ENCODE data around the gene MAP2.

Gene MAP2

DNA sequence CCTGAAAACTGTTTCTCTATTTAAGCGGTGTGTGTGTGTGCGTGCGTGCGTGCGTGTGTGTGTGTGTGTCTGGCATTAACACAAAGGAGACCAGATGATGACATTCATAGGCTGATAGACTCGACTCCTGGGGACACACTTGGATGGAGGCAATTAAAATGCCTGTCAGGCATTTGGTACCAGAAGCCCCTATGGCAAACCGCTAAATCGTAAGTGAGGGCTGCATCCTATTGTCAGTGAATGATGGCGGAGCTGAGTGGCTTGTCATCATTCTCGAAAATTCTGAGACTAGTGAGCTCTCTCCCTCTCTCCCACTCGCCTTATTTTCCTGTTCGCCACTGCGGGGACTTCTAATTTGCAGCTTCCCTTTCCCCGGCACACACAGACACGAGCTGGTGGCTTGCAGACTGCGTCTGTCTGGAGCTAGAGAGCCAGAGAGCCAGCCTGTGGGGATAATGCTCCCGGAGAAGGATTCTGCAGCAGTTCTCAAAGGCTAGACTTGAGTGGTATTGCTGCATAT lies 155.4 kb downstream of the MAP2 start:
- H3K4me3 ChIP-seq (ENCODE audit: control insufficient read depth in 1 of 7, extremely low read depth in 1 of 7, insufficient read depth in 4 of 7, low read depth in 2 of 7, low read length in 6 of 7): peak overlapping the region in 6 of 7 experiments; percentile 20 to 77 (median 54)
- no peaks in the 10 kb centered on the region for H3K36me3 ChIP-seq (ENCODE audit: control insufficient read depth in 4 of 4, insufficient read depth in 4 of 4, low read length in 3 of 4)
- H3K27me3 ChIP-seq (replicated peaks in 2 of 5; ENCODE audit: control insufficient read depth in 4 of 5, insufficient read depth in 5 of 5, low read length in 4 of 5): peaks cover 0 to 4% (median 0%) of the 10 kb centered on the region in 5 experiments
- ChIA-PET POLR2A (no interaction called here), CTCF (interaction anchor here (0.9 to 4.3 kb wide), 4 partner anchors 11 to 1174 kb away, joined by 3 to 33 read pairs (median 4); no protein-coding TSS in a partner anchor)
- no peak overlapping the region for H3K27ac ChIP-seq (ENCODE audit: insufficient read depth in 1 of 2, low read depth in 1 of 2, low read length in 2 of 2, poor library complexity in 1 of 2, severe bottlenecking in 2 of 2)
- peak in 2 of 3 donors; percentile 29 to 36 for DNase-seq
- H3K9me3 ChIP-seq (ENCODE audit: control extremely low read depth in 1 of 5, control insufficient read depth in 4 of 5, insufficient read depth in 2 of 5, low read depth in 1 of 5, low read length in 4 of 5): no peaks in the 10 kb centered on the region
- WGBS (ENCODE audit: insufficient coverage): 12% methylated on average over 13 of the region's 17 CpGs
- H3K4me1 ChIP-seq (ENCODE audit: control extremely low read depth in 1 of 4, control insufficient read depth in 4 of 4, insufficient read depth in 4 of 4, low read length in 3 of 4): peaks cover 0 to 5% (median 2%) of the 10 kb centered on the region in 4 experiments

DNA sequence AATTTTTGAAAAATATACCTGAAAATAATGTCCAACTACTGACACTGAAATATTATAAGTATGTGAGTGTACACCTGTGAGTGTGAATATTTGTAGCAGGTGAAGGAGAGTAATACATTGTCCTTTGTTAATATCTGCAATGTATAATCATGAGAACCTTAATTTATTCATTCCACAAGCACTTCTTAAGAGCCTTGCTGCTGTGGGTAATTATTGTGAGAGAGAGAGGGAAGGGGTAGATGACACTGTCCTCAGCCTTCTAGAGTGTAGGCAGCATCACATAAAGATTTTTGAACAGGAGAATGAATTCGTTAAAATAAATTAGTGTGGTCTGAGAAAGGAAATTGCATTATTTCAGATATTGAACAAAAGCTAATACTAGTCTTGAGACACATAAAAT lies 157.2 kb downstream of the MAP2 start:
- ChIA-PET POLR2A (no interaction called here), CTCF (no interaction called here)
- Histone ChIP-seq H3K9me3 (ENCODE audit: control extremely low read depth in 1 of 5, control insufficient read depth in 4 of 5, insufficient read depth in 2 of 5, low read depth in 1 of 5, low read length in 4 of 5) (no peaks in the 10 kb centered on the region), H3K36me3 (ENCODE audit: control insufficient read depth in 4 of 4, insufficient read depth in 4 of 4, low read length in 3 of 4) (no peaks in the 10 kb centered on the region), H3K27me3 (replicated peaks in 2 of 5; ENCODE audit: control insufficient read depth in 4 of 5, insufficient read depth in 5 of 5, low read length in 4 of 5) (peaks cover 0 to 4% (median 2%) of the 10 kb centered on the region in 5 experiments), H3K27ac (ENCODE audit: insufficient read depth in 1 of 2, low read depth in 1 of 2, low read length in 2 of 2, poor library complexity in 1 of 2, severe bottlenecking in 2 of 2) (no peak overlapping the region), H3K4me1 (ENCODE audit: control extremely low read depth in 1 of 4, control insufficient read depth in 4 of 4, insufficient read depth in 4 of 4, low read length in 3 of 4) (peaks cover 0 to 5% (median 2%) of the 10 kb centered on the region in 4 experiments), H3K4me3 (ENCODE audit: control insufficient read depth in 1 of 7, extremely low read depth in 1 of 7, insufficient read depth in 4 of 7, low read depth in 2 of 7, low read length in 6 of 7) (no peak overlapping the region)
- WGBS (ENCODE audit: insufficient coverage): 83% methylated on average over 1 of the region's 1 CpG
- no peak for DNase-seq

DNA sequence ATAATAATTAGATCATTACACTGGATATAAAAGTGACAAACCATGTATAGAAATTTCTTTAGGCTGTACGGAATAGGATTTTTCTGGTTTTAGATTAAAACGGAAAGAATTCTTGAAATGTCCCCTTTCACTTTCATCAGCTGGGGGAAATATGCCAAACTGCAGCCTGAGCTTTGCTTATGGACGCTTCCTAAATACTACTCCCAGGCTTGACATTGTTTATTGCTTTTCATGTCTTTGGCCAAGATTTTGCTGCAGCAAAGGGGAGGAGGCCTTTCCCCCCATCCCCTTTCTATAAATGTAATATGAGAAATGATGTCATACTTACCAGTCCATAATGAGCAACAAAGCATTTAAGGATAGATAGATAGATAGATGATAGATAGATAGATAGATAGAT lies 158.4 kb downstream of the MAP2 start:
- ChIA-PET POLR2A (no interaction called here), CTCF (no interaction called here)
- Histone ChIP-seq H3K9me3 (ENCODE audit: control extremely low read depth in 1 of 5, control insufficient read depth in 4 of 5, insufficient read depth in 2 of 5, low read depth in 1 of 5, low read length in 4 of 5) (no peaks in the 10 kb centered on the region), H3K36me3 (ENCODE audit: control insufficient read depth in 4 of 4, insufficient read depth in 4 of 4, low read length in 3 of 4) (no peaks in the 10 kb centered on the region), H3K4me1 (ENCODE audit: control extremely low read depth in 1 of 4, control insufficient read depth in 4 of 4, insufficient read depth in 4 of 4, low read length in 3 of 4) (peaks cover 0 to 5% (median 2%) of the 10 kb centered on the region in 4 experiments), H3K4me3 (ENCODE audit: control insufficient read depth in 1 of 7, extremely low read depth in 1 of 7, insufficient read depth in 4 of 7, low read depth in 2 of 7, low read length in 6 of 7) (no peak overlapping the region), H3K27ac (ENCODE audit: insufficient read depth in 1 of 2, low read depth in 1 of 2, low read length in 2 of 2, poor library complexity in 1 of 2, severe bottlenecking in 2 of 2) (no peak overlapping the region), H3K27me3 (replicated peaks in 2 of 5; ENCODE audit: control insufficient read depth in 4 of 5, insufficient read depth in 5 of 5, low read length in 4 of 5) (peaks cover 0 to 4% (median 2%) of the 10 kb centered on the region in 5 experiments)
- no peak for DNase-seq
- WGBS (ENCODE audit: insufficient coverage): 71% methylated on average over 1 of the region's 3 CpGs

DNA sequence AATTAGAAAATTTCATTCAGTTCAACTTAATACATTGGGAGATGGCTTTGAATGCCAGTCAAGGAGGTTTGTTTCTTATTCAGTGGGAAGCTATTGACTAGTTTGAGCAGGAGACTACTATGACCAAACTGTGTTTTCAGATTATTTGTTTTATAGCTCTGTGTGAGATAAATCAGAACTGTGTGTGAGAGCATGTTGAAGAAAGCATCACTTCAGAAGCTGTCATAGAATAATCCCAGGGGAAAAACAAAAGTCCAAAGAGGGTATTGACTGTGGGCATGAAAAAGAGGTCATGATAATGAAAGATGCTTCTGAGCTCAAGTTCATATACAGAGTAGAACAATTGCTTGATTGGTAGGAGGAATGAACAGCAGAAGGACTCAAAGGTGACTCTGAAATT lies 160.6 kb downstream of the MAP2 start:
- CTCF ChIA-PET: no interaction called here
- Histone ChIP-seq H3K4me1 (ENCODE audit: control extremely low read depth in 1 of 4, control insufficient read depth in 4 of 4, insufficient read depth in 4 of 4, low read length in 3 of 4) (peaks cover 0 to under 1% (median under 1%) of the 10 kb centered on the region in 4 experiments), H3K36me3 (ENCODE audit: control insufficient read depth in 4 of 4, insufficient read depth in 4 of 4, low read length in 3 of 4) (no peaks in the 10 kb centered on the region), H3K27me3 (replicated peaks in 2 of 5; ENCODE audit: control insufficient read depth in 4 of 5, insufficient read depth in 5 of 5, low read length in 4 of 5) (peaks cover 0 to 2% (median 0%) of the 10 kb centered on the region in 5 experiments), H3K27ac (ENCODE audit: insufficient read depth in 1 of 2, low read depth in 1 of 2, low read length in 2 of 2, poor library complexity in 1 of 2, severe bottlenecking in 2 of 2) (no peak overlapping the region), H3K4me3 (ENCODE audit: control insufficient read depth in 1 of 7, extremely low read depth in 1 of 7, insufficient read depth in 4 of 7, low read depth in 2 of 7, low read length in 6 of 7) (no peak overlapping the region), H3K9me3 (ENCODE audit: control extremely low read depth in 1 of 5, control insufficient read depth in 4 of 5, insufficient read depth in 2 of 5, low read depth in 1 of 5, low read length in 4 of 5) (no peaks in the 10 kb centered on the region)
- POLR2A ChIA-PET: no interaction called here
- DNase-seq: no peak

DNA sequence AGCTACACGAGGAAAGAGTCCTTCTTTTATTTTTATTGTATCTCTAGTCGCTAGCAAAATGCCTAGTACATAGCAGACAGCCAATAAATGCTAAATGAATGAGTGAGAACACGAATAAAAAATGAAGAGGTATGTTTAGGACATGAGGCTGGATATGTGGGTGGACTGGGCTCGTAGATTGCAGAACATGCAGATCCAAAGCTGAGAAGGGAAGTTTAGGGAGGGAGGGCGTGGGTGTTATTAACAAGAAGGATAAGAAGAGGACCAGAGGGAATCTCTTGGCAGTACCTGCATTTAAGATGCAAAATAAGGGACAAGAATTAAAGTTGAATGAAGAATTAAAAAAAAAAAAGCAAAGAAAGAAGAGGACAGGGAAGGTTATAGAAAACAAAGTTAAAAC lies 161.1 kb downstream of the MAP2 start:
- H3K4me3 ChIP-seq (ENCODE audit: control insufficient read depth in 1 of 7, extremely low read depth in 1 of 7, insufficient read depth in 4 of 7, low read depth in 2 of 7, low read length in 6 of 7): no peak overlapping the region
- POLR2A ChIA-PET: no interaction called here
- no peaks in the 10 kb centered on the region for H3K4me1 ChIP-seq (ENCODE audit: control extremely low read depth in 1 of 4, control insufficient read depth in 4 of 4, insufficient read depth in 4 of 4, low read length in 3 of 4)
- 96% methylated on average over 3 of the region's 5 CpGs for WGBS (ENCODE audit: insufficient coverage)
- peaks cover 0 to 2% (median 0%) of the 10 kb centered on the region in 5 experiments for H3K27me3 ChIP-seq (replicated peaks in 2 of 5; ENCODE audit: control insufficient read depth in 4 of 5, insufficient read depth in 5 of 5, low read length in 4 of 5)
- DNase-seq: no peak
- CTCF ChIA-PET: no interaction called here
- H3K9me3 ChIP-seq (ENCODE audit: control extremely low read depth in 1 of 5, control insufficient read depth in 4 of 5, insufficient read depth in 2 of 5, low read depth in 1 of 5, low read length in 4 of 5): no peaks in the 10 kb centered on the region
- no peaks in the 10 kb centered on the region for H3K36me3 ChIP-seq (ENCODE audit: control insufficient read depth in 4 of 4, insufficient read depth in 4 of 4, low read length in 3 of 4)
- no peak overlapping the region for H3K27ac ChIP-seq (ENCODE audit: insufficient read depth in 1 of 2, low read depth in 1 of 2, low read length in 2 of 2, poor library complexity in 1 of 2, severe bottlenecking in 2 of 2)

DNA sequence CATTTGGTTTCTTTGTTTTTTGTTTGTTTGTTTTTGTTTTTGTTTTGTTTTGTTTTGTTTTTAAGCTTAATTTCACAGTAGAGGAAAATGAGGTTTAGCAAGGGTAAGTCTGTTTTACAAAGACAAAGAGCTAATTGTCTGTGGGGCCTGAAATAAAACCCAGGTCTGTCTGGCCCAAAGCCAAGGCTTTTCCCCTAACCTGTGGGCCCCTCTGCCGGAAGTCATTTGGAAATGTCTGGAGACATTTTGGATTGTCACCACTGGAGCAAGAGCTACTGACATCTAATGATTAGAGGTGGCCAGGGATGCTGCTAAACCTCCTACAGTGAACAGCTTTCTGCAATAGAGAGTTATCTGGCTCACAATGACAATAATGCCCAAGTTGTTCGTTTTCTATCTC lies 167.2 kb downstream of the MAP2 start:
- Histone ChIP-seq H3K4me3 (ENCODE audit: control insufficient read depth in 1 of 7, extremely low read depth in 1 of 7, insufficient read depth in 4 of 7, low read depth in 2 of 7, low read length in 6 of 7) (no peak overlapping the region), H3K27me3 (replicated peaks in 2 of 5; ENCODE audit: control insufficient read depth in 4 of 5, insufficient read depth in 5 of 5, low read length in 4 of 5) (no peaks in the 10 kb centered on the region), H3K27ac (ENCODE audit: insufficient read depth in 1 of 2, low read depth in 1 of 2, low read length in 2 of 2, poor library complexity in 1 of 2, severe bottlenecking in 2 of 2) (no peak overlapping the region), H3K36me3 (ENCODE audit: control insufficient read depth in 4 of 4, insufficient read depth in 4 of 4, low read length in 3 of 4) (no peaks in the 10 kb centered on the region), H3K4me1 (ENCODE audit: control extremely low read depth in 1 of 4, control insufficient read depth in 4 of 4, insufficient read depth in 4 of 4, low read length in 3 of 4) (no peaks in the 10 kb centered on the region), H3K9me3 (ENCODE audit: control extremely low read depth in 1 of 5, control insufficient read depth in 4 of 5, insufficient read depth in 2 of 5, low read depth in 1 of 5, low read length in 4 of 5) (no peaks in the 10 kb centered on the region)
- CTCF ChIA-PET: no interaction called here
- POLR2A ChIA-PET: no interaction called here
- no peak for DNase-seq
- 75% methylated on average over 1 of the region's 2 CpGs for WGBS (ENCODE audit: insufficient coverage)

DNA sequence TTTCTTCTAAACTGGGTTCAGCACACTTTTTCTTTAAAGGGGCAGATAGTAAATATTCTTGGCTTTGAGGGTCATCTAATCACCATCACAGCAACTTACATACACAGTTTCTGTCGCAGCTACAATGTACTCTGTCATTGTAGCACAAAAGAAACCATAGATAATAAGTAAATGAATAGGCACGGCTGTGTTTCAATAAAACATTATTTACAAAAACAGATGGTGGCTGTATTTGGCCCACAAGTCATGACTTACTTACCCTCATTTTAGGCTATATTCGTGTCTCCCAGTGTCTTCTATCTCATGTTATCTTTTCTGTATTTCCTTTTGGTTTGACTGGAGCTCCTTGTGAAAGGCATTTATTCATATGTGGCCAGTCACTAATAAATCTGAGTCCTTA lies 168.3 kb downstream of the MAP2 start:
- Histone ChIP-seq H3K4me3 (ENCODE audit: control insufficient read depth in 1 of 7, extremely low read depth in 1 of 7, insufficient read depth in 4 of 7, low read depth in 2 of 7, low read length in 6 of 7) (no peak overlapping the region), H3K27ac (ENCODE audit: insufficient read depth in 1 of 2, low read depth in 1 of 2, low read length in 2 of 2, poor library complexity in 1 of 2, severe bottlenecking in 2 of 2) (no peak overlapping the region), H3K4me1 (ENCODE audit: control extremely low read depth in 1 of 4, control insufficient read depth in 4 of 4, insufficient read depth in 4 of 4, low read length in 3 of 4) (no peaks in the 10 kb centered on the region), H3K27me3 (replicated peaks in 2 of 5; ENCODE audit: control insufficient read depth in 4 of 5, insufficient read depth in 5 of 5, low read length in 4 of 5) (no peaks in the 10 kb centered on the region), H3K36me3 (ENCODE audit: control insufficient read depth in 4 of 4, insufficient read depth in 4 of 4, low read length in 3 of 4) (no peaks in the 10 kb centered on the region), H3K9me3 (ENCODE audit: control extremely low read depth in 1 of 5, control insufficient read depth in 4 of 5, insufficient read depth in 2 of 5, low read depth in 1 of 5, low read length in 4 of 5) (no peaks in the 10 kb centered on the region)
- no CpG with 5 or more reads among the region's 3 CpGs for WGBS (ENCODE audit: insufficient coverage)
- no peak for DNase-seq
- ChIA-PET CTCF (no interaction called here), POLR2A (no interaction called here)
